Left lung (tissue), 10 donors: ENCODE measurements around the gene SYNE4. TPM values are rescaled to one million over a fixed set of nuclear protein-coding genes. Genes with fewer than 3 reads are reported as not detected.
A peak's percentile ranks its signal among the peaks of the same experiment; 100 is the strongest.
"Not testable (repeated sequence)": the region's sequence is repeated elsewhere in the genome, so short reads cannot be mapped to it uniquely, and the experiment has no call there.

Experiments
- ATAC-seq: fragments of 200-7000 bp; cut with Tn5 transposase; one replicate; pipeline ENCODE4 v1.9.1; 2020; ENCODE audit warnings: moderate library complexity
- DNase-seq, 4 donors: peaks; one replicate each; pipeline ENCODE4 v3.0.0-alpha.2; 2013 to 2020
- H3K27ac ChIP-seq, 2 donors: fragments of 200-600 bp; sonication (generic) in 1 of 2; one replicate each; pipeline versions ENCODE4 v1.5.0 to v1.8.0; 2020 to 2021
- H3K27me3 ChIP-seq, 2 donors: fragments of 200-600 bp; sonication (generic) in 1 of 2; one replicate each; pipeline versions ENCODE4 v1.5.0 to v1.8.0; 2020 to 2021
- H3K36me3 ChIP-seq, 2 donors: fragments of 200-600 bp; sonication (generic) in 1 of 2; one replicate each; pipeline versions ENCODE4 v1.5.0 to v1.8.0; 2020 to 2021
- H3K4me1 ChIP-seq, 2 donors: fragments of 200-600 bp; one replicate each; pipeline ENCODE4 v1.8.0; 2021
- H3K4me3 ChIP-seq, 2 donors: fragments of 200-600 bp; sonication (generic) in 1 of 2; one replicate each; pipeline versions ENCODE4 v1.5.0 to v1.8.0; 2020 to 2021; ENCODE audit warnings: mild to moderate bottlenecking in 1 of 2
- H3K9me3 ChIP-seq, 2 donors: fragments of 200-600 bp; sonication (generic) in 1 of 2; one replicate each; pipeline versions ENCODE4 v1.5.0 to v1.8.0; 2020 to 2021
- intact Hi-C, 2 donors: fragments of 100-400 bp; cut with DNase I; formaldehyde crosslinking; loops; one replicate each; pipeline versions ENCODE4 v1.11.2 to v1.14.2; 2022
- polyA plus RNA-seq, 6 donors: library from polyadenylated mRNA; unstranded; fragments of 120-200 nt; gene quantifications; one replicate each; pipeline ENCODE4 v1.2.1, GENCODE V29; 2013; ENCODE audit not compliant: insufficient read length in 6 of 6
- total RNA-seq, 2 donors: library from RNA; stranded (reverse); fragmentation: NEBNext Ultra II Directional; extraction: Animal tissue kit (Norgen Biotek cat#: 25700); gene quantifications; one replicate each; pipeline ENCODE4 v1.2.1, GENCODE V29; 2021
- TF ChIP-seq, protein P1 (sequence below), 2 donors: fragments of 200-600 bp; sonication (generic) in 1 of 2; IDR thresholded peaks; one replicate each; pipeline versions ENCODE4 v1.5.0 to v1.8.0; 2021; ENCODE audit warnings: antibody characterized with exemption in 2 of 2
- donor health status: DM: no; HTN: yes; CAD: no.
- donor health status: DM: no; HTN: no; CAD: no.

Gene SYNE4
- total and polyA plus RNA-seq, 8 donors, result 6.8 to 13.1 (median 8.7) TPM

DNA sequence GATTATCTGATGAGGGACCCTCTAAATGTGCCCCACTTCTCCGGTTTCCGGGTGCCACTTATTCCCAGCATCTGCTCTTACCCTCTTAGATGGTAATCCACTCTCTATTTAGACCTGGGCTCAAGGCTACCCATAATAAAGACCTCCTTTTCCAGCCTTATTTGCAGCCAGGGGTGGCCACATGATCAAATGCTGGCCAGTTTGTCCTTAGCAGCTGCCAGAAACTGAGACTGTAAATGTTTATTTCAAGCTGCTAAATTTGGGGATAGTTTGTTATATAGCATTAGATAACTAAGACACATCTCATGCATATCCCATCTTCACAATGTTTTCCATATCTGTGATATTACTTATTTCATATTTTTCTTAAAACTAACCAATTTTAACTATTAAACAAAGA lies 35.3 kb upstream of the SYNE4 start:
- no peak for ATAC-seq
- intact Hi-C loops, result no loop called here
- TF ChIP-seq, protein P1, sequence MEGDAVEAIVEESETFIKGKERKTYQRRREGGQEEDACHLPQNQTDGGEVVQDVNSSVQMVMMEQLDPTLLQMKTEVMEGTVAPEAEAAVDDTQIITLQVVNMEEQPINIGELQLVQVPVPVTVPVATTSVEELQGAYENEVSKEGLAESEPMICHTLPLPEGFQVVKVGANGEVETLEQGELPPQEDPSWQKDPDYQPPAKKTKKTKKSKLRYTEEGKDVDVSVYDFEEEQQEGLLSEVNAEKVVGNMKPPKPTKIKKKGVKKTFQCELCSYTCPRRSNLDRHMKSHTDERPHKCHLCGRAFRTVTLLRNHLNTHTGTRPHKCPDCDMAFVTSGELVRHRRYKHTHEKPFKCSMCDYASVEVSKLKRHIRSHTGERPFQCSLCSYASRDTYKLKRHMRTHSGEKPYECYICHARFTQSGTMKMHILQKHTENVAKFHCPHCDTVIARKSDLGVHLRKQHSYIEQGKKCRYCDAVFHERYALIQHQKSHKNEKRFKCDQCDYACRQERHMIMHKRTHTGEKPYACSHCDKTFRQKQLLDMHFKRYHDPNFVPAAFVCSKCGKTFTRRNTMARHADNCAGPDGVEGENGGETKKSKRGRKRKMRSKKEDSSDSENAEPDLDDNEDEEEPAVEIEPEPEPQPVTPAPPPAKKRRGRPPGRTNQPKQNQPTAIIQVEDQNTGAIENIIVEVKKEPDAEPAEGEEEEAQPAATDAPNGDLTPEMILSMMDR (IDR thresholded peaks at IDR 0.05), result no peak

DNA sequence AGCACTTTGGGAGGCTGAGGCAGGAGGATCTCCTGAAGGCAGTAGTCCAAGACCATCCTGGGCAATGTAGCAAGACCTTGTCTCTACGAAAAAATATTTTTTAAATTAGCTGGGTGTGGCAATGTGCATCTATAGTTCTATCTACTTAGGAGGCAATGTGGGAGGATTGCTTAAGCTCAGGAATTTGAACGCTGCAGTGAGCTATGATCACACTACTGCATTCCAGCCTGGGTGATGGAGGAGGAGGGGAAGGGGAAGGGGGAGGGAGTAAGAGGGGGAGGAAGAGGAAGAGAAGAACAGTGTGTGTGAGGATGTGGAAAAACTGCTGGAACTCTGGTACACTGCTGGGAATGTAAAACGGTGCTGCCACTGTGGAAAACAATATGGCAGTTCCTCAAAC lies 33.2 kb upstream of the SYNE4 start:
- peaks cover 0 to 6% of the 10 kb centered on the region in 2 donors for H3K4me1 ChIP-seq
- intact Hi-C loops, result no loop called here
- TF ChIP-seq, protein P1 (IDR thresholded peaks at IDR 0.05), result no peak
- H3K9me3 ChIP-seq, result no peaks in the 10 kb centered on the region
- no peak overlapping the region for H3K4me3 ChIP-seq
- H3K36me3 ChIP-seq, result peaks cover 0 to 16% of the 10 kb centered on the region in 2 donors
- ATAC-seq (peak; percentile 90), DNase-seq (no peak)
- peak overlapping the region in 1 of 2 donors; percentile 30 for H3K27ac ChIP-seq
- H3K27me3 ChIP-seq, result no peaks in the 10 kb centered on the region

More for the DNA sequence above, 35.3 kb upstream of the SYNE4 start:
- Histone ChIP-seq H3K4me3 (no peak overlapping the region), H3K27ac (no peak overlapping the region), H3K27me3 (no peaks in the 10 kb centered on the region), H3K9me3 (no peaks in the 10 kb centered on the region), H3K4me1 (peaks cover 0 to 6% of the 10 kb centered on the region in 2 donors), H3K36me3 (peaks cover 0 to 5% of the 10 kb centered on the region in 2 donors)
- DNase-seq, result no peak

DNA sequence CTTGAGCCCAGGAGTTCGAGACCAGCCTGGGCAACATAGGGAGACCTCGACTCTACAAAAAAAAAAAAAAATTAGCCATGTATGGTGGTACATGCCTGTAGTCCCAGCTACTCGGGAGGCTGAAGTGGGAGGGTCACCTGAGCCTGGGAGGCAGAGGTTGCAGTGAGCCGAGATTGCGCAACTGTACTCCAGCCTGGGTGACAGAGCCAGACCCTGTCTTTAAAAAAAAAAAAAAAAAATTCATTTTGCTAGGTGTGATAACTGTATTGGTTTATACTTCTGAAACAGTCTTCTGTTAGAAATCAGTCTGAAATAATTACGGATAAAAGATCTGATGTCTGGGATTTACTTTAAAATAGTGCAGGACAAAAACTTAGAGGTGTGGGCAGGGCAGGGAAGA lies 32.5 kb upstream of the SYNE4 start:
- H3K27ac ChIP-seq, H3K27me3 ChIP-seq, DNase-seq, H3K4me3 ChIP-seq, intact Hi-C loops, H3K9me3 ChIP-seq, H3K4me1 ChIP-seq: not testable (repeated sequence)
- peak; percentile 23 for ATAC-seq
- peaks cover 0 to 16% of the 10 kb centered on the region in 2 donors for H3K36me3 ChIP-seq

DNA sequence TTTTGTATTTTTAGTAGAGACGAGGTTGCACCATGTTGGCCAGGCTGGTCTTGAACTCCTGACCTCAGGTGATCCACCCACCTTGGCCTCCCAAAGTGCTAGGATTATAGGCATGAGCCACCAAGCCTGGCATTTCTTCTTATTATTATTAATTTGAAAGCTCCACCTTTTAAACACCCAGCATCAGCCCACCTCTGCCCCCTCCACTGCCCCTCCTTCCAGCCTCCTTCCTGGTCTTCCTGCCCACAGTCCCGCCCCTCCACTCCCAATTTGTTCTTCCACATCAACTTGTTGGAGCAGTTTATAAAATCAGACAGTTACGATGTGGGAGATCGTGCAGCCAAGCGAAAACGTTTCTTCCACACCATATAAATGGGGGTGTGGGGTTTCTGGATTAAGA lies 31.9 kb upstream of the SYNE4 start:
- DNase-seq, result no peak

DNA sequence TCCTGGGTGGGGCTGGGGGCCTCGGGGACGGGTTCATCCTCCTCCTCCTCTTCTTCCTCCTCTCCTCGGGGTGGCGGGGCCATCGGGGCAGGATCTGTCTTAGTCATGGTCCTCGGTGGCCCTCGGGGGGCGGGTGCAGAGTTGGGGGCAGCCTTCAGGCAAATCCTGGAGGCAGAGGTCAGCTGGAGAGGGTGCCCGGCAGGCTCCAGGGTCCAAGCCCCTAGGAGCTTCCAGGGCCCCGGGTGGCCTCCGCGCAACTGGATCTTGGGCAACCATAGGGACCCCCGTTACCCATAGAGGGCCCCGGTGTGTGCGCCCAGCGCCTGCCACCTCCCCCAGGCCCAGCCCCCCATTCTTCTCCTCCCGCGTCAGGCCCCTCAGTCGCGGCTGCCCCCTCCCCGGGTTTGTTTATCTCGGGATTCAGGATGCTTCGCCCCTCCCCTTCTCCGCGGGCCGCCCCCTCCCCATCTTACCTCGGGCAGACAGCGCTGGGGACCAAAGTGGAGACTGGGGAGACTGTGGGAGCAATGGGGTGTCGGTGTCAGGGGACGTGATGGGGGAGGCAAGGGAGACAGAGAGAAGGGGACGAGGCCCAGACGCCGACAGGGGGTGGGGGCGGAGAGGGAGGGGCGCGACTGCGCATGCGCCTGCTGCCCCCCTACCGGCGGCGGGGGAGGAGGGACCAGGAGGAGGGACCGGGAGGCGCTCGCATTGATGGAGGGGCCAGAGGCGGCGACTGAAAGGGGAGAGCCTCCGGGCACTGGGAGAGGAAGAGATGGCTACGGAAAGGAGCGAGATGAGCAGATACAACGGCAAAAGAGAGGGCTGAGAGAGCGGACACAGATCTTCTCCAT lies 23.9 kb upstream of the SYNE4 start, which contains the start of gene CLIP3:
Gene CLIP3 (minus strand): TSS at position 623 of the 854 bp plus-strand sequence. CDS start 516 bp downstream, at position 107.
- Histone ChIP-seq H3K4me3 (peak within 1 kb of the TSS; percentile 24 to 25), H3K4me1 (no peaks in the 10 kb centered on the region), H3K36me3 (peaks cover 0 to 9% of the 10 kb centered on the region in 2 donors), H3K27ac (no peak within 1 kb of the TSS), H3K9me3 (no peaks in the 10 kb centered on the region), H3K27me3 (peaks cover 0 to 16% of the 10 kb centered on the region in 2 donors)
- ATAC-seq, result peak; percentile 78
- peak in 3 of 4 donors; percentile 56 to 79 (median 58) for DNase-seq
- intact Hi-C loops, result no loop called here
- TF ChIP-seq, protein P1 (IDR thresholded peaks at IDR 0.05), result no peak

More for the DNA sequence above, 31.9 kb upstream of the SYNE4 start:
- intact Hi-C loops, result no loop called here
- TF ChIP-seq, protein P1 (IDR thresholded peaks at IDR 0.05), result no peak
- peaks cover 0 to 16% of the 10 kb centered on the region in 2 donors for H3K36me3 ChIP-seq
- no peak overlapping the region for H3K4me3 ChIP-seq
- no peaks in the 10 kb centered on the region for H3K27me3 ChIP-seq
- ATAC-seq, result no peak
- peaks cover 0 to 6% of the 10 kb centered on the region in 2 donors for H3K4me1 ChIP-seq
- no peaks in the 10 kb centered on the region for H3K9me3 ChIP-seq
- H3K27ac ChIP-seq, result no peak overlapping the region
